Testis (tissue), 3 donors: ENCODE measurements around the gene CASP2. TPM values are rescaled to one million over a fixed set of nuclear protein-coding genes. Genes with fewer than 3 reads are reported as not detected.

Source experiments
- DNase-seq: peaks from one replicate; pipeline ENCODE4 v3.0.0-alpha.2; 2019
- H3K27ac ChIP-seq, 2 donors: fragments of 200-600 bp; sonication (generic); one replicate each; pipeline ENCODE4 v1.5.1; 2019
- H3K27me3 ChIP-seq: fragments of 200-600 bp; sonication (generic); one replicate; pipeline ENCODE4 v1.5.1; 2019
- H3K36me3 ChIP-seq: fragments of 200-600 bp; sonication (generic); one replicate; pipeline ENCODE4 v1.5.1; 2017; ENCODE audit warnings: low read depth; ENCODE audit errors: missing control alignments
- H3K4me1 ChIP-seq: fragments of 200-600 bp; sonication (generic); one replicate; pipeline ENCODE4 v1.5.1; 2019
- H3K4me3 ChIP-seq, 2 donors: fragments of 200-600 bp; sonication (generic); one replicate each; pipeline ENCODE4 v1.5.1; 2017 to 2019
- H3K9me3 ChIP-seq: fragments of 200-600 bp; sonication (generic); one replicate; pipeline ENCODE4 v1.5.1; 2017
- CTCF ChIP-seq, 3 experiments: fragments of 450-650 bp in 2 of 3; fragments of 200-600 bp in 1 of 3; sonication (generic) in 1 of 3; IDR thresholded peaks; one replicate each; pipeline ENCODE4 v1.5.1; 2016 to 2019; ENCODE audit warnings: antibody characterized with exemption in 3 of 3, mild to moderate bottlenecking in 2 of 3, moderate library complexity in 1 of 3
- POLR2A ChIP-seq: fragments of 450-650 bp; IDR thresholded peaks from one replicate; pipeline ENCODE4 v1.6.1; 2017; ENCODE audit warnings: antibody characterized with exemption, mild to moderate bottlenecking, moderate library complexity
- WGBS, 2 donors: methylation state at CpG; one replicate each; pipeline ENCODE4 v1.1.5; 2018; 5-methylcytosine and 5-hydroxymethylcytosine counted together
- intact Hi-C: fragments of 100-400 bp; cut with DNase I; formaldehyde crosslinking; loops from one replicate; pipeline ENCODE4 v1.15.1; 2023; ENCODE audit warnings: low total_unique reads
- polyA plus RNA-seq: library from polyadenylated mRNA; stranded (reverse); fragments of 350-450 nt; fragmentation: Illumina TruSeq; extraction: RNeasy Lipid Tissue Mini Kit (QIAGEN cat#74804); gene quantifications from one replicate; pipeline ENCODE4 v1.2.3, GENCODE V29; 2014; ENCODE audit warnings: low read depth, low replicate concordance; ENCODE audit not compliant: insufficient read depth
- total RNA-seq, 2 donors: library from RNA; depleted of rRNA; stranded (reverse); fragments of >200 nt; gene quantifications; one replicate each; pipeline ENCODE4 v1.2.3, GENCODE V29; 2016

The CASP2 gene
- total and polyA plus RNA-seq, 3 donors from 2014 or later = 20.7 to 26.5 (median 23.6) TPM

GRCh38 chr7:143305423-143306070, 17.4 kb downstream of the CASP2 start:
- TF ChIP-seq CTCF (IDR thresholded peaks at IDR 0.05) (peak; percentile 25 to 62 (median 59)), POLR2A (no peak)
- no peaks in the 10 kb centered on the region for H3K9me3 ChIP-seq
- H3K4me3 ChIP-seq = no peak overlapping the region
- 62 to 66% methylated on average over 10 of the region's 10 CpGs for WGBS, 2 donors
- no peaks in the 10 kb centered on the region for H3K36me3 ChIP-seq
- intact Hi-C loops = no loop called here
- DNase-seq = peak; percentile 82
- H3K4me1 ChIP-seq = no peaks in the 10 kb centered on the region
- no peak overlapping the region for H3K27ac ChIP-seq
- H3K27me3 ChIP-seq = no peaks in the 10 kb centered on the region

- no peaks in the 10 kb centered on the region for H3K27me3 ChIP-seq
- H3K36me3 ChIP-seq = no peaks in the 10 kb centered on the region
- no peaks in the 10 kb centered on the region for H3K9me3 ChIP-seq
- no peak overlapping the region for H3K4me3 ChIP-seq
- no peak for TF ChIP-seq POLR2A
- no peak for TF ChIP-seq CTCF (IDR thresholded peaks at IDR 0.05)
- WGBS, 2 donors = 88 to 89% methylated on average over 2 of the region's 2 CpGs
- intact Hi-C loops = no loop called here
- no peak overlapping the region for H3K27ac ChIP-seq
- DNase-seq = no peak
- no peaks in the 10 kb centered on the region for H3K4me1 ChIP-seq
These were observed 20.5 kb downstream of the CASP2 start for GRCh38 chr7:143308632-143309031.

- TF ChIP-seq POLR2A (no peak), CTCF (IDR thresholded peaks at IDR 0.05) (no peak)
- Histone ChIP-seq H3K4me3 (no peak overlapping the region), H3K27ac (no peak overlapping the region), H3K36me3 (no peaks in the 10 kb centered on the region), H3K9me3 (no peaks in the 10 kb centered on the region), H3K4me1 (no peaks in the 10 kb centered on the region), H3K27me3 (no peaks in the 10 kb centered on the region)
- intact Hi-C loops = no loop called here
- no peak for DNase-seq
These were observed 26.0 kb downstream of the CASP2 start for GRCh38 chr7:143314127-143314526.

- Histone ChIP-seq H3K4me1 (no peaks in the 10 kb centered on the region), H3K9me3 (no peaks in the 10 kb centered on the region), H3K36me3 (no peaks in the 10 kb centered on the region), H3K4me3 (no peak within 1 kb of the TSS), H3K27ac (no peak within 1 kb of the TSS), H3K27me3 (no peaks in the 10 kb centered on the region)
- DNase-seq = no peak
- 79 to 84% methylated on average over 5 of the region's 5 CpGs for WGBS, 2 donors
- TF ChIP-seq CTCF (IDR thresholded peaks at IDR 0.05) (no peak), POLR2A (no peak)
- intact Hi-C loops = no loop called here
These were observed 27.6 kb downstream of the CASP2 start, which contains the start of gene CLCN1 for GRCh38 chr7:143315776-143316175. Gene CLCN1 (plus strand): TSS chr7:143316111. CDS start chr7:143316213, 102 bp downstream.

- TF ChIP-seq CTCF (IDR thresholded peaks at IDR 0.05) = no peak
- TF ChIP-seq POLR2A = no peak
- WGBS, 2 donors = 91 to 92% methylated on average over 4 of the region's 4 CpGs
- no peak overlapping the region for H3K27ac ChIP-seq
- no peaks in the 10 kb centered on the region for H3K36me3 ChIP-seq
- no peak for DNase-seq
- intact Hi-C loops = no loop called here
- H3K4me3 ChIP-seq = no peak overlapping the region
- H3K4me1 ChIP-seq = no peaks in the 10 kb centered on the region
- H3K27me3 ChIP-seq = no peaks in the 10 kb centered on the region
- no peaks in the 10 kb centered on the region for H3K9me3 ChIP-seq
These were observed 28.3 kb downstream of the CASP2 start for GRCh38 chr7:143316492-143316891.
